IMR-90 (cell line): ENCODE data around the gene ITFG1.

ENCODE experiments used
- MAFK ChIP-seq: IDR thresholded peaks from 2 replicates; pipeline ENCODE4 v1.6.1; 2012; ENCODE audit warnings: low read depth, low read length, improper control_type of control experiment
- POLR2A ChIP-seq: IDR thresholded peaks from 2 replicates; pipeline ENCODE4 v1.6.1; 2012; ENCODE audit warnings: mild to moderate bottlenecking, low read depth, low read length
- RCOR1 ChIP-seq: IDR thresholded peaks from 2 replicates; pipeline ENCODE4 v1.6.1; 2012; ENCODE audit warnings: mild to moderate bottlenecking, low read length, improper control_type of control experiment; ENCODE audit not compliant: insufficient replicate concordance
- RFX5 ChIP-seq: IDR thresholded peaks from 2 replicates; pipeline ENCODE4 v1.8.0; 2012; ENCODE audit warnings: low read depth, mild to moderate bottlenecking, low read length, moderate library complexity
- SMC3 ChIP-seq: fragments of 150-350 bp; IDR thresholded peaks from 2 replicates; pipeline ENCODE4 v1.6.1; 2016; ENCODE audit warnings: low read depth, mild to moderate bottlenecking, antibody characterized with exemption, low read length, moderate library complexity
- TF ChIP-seq, protein P1 (sequence below): conservative IDR thresholded peaks from 2 replicates; pipeline ENCODE4 v1.5.1; 2012; ENCODE audit warnings: mild to moderate bottlenecking, low read depth, low read length, improper control_type of control experiment
- TF ChIP-seq, protein P2 (sequence below): fragments of 150-350 bp; IDR thresholded peaks from 2 replicates; pipeline ENCODE4 v1.6.1; 2017; ENCODE audit warnings: mild to moderate bottlenecking, antibody characterized with exemption, low read length, low read depth

DNA sequence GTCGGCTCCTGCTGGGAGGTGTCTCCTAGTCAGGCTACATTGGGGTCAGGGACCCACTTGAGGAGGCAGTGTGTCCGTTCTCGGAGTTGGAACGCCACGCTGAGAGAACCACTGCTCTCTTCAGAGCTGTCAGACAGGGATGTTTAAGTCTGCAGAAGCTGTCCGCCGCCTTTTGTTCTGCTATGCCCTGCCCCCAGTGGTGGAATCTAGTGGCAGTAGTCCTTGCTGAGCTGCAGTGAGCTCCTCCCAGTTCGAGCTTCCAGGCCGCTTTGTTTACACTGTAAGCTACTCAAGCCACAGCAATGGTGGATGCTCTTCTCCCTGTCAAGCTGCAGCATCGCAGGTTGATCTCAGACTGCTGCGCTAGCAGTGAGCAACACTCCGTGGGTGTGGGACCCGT is 36.0 kb downstream of the ITFG1 start:
- TF ChIP-seq RCOR1: no peak
- TF ChIP-seq, protein P1, sequence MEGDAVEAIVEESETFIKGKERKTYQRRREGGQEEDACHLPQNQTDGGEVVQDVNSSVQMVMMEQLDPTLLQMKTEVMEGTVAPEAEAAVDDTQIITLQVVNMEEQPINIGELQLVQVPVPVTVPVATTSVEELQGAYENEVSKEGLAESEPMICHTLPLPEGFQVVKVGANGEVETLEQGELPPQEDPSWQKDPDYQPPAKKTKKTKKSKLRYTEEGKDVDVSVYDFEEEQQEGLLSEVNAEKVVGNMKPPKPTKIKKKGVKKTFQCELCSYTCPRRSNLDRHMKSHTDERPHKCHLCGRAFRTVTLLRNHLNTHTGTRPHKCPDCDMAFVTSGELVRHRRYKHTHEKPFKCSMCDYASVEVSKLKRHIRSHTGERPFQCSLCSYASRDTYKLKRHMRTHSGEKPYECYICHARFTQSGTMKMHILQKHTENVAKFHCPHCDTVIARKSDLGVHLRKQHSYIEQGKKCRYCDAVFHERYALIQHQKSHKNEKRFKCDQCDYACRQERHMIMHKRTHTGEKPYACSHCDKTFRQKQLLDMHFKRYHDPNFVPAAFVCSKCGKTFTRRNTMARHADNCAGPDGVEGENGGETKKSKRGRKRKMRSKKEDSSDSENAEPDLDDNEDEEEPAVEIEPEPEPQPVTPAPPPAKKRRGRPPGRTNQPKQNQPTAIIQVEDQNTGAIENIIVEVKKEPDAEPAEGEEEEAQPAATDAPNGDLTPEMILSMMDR: no peak
- TF ChIP-seq, protein P2, sequence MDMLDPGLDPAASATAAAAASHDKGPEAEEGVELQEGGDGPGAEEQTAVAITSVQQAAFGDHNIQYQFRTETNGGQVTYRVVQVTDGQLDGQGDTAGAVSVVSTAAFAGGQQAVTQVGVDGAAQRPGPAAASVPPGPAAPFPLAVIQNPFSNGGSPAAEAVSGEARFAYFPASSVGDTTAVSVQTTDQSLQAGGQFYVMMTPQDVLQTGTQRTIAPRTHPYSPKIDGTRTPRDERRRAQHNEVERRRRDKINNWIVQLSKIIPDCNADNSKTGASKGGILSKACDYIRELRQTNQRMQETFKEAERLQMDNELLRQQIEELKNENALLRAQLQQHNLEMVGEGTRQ: no peak
- TF ChIP-seq POLR2A: no peak
- TF ChIP-seq RFX5: no peak
- no peak for TF ChIP-seq MAFK
- no peak for TF ChIP-seq SMC3
